GM19455 (cell line): Measurements from ENCODE around the gene TRMT10B.
A peak's percentile ranks its signal among the peaks of the same experiment; 100 is the strongest.

Experiments
- ATAC-seq: cut with Tn5 transposase; IDR thresholded peaks from one replicate; pipeline ENCODE4 v1.9.1; 2021; ENCODE audit not compliant: unreplicated experiment

Gene TRMT10B, protein sequence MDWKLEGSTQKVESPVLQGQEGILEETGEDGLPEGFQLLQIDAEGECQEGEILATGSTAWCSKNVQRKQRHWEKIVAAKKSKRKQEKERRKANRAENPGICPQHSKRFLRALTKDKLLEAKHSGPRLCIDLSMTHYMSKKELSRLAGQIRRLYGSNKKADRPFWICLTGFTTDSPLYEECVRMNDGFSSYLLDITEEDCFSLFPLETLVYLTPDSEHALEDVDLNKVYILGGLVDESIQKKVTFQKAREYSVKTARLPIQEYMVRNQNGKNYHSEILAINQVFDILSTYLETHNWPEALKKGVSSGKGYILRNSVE

DNA sequence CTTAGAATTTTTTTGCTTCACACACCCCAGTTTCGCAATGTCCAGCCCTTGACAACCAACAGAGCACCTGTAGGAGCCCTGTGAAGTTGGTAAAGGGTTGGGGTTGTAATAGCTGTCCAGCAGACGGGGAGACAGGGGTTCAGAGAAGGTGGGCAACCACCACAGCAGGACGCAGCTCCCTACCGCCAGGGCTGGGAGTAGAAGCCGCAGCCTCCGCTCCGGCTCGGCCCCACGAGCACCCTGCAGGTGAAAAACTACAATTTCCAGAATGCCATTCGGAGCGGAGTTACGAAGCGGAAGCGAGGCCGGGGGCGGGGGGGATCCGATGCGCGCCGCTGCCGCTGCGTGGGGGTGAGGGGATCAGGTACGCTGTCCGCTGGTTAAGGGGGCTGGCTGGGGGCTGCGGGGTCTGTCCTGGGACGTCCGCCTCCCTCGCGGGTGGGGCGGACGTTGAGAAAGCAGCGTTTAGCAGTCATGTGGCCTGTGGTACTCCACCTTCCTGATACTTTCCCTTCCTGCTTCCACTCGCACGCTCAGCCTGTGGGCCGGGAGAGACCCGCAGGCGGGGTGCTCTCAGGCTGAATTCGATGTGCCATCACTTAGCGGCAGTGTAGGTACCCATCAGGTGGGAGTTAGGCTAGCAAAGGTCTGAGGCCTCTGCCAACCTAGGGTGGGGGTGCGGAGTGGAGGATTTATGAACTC lies at the start of gene TRMT10B:
Gene TRMT10B (plus strand): TSS at position 317 of the 702 bp plus-strand sequence. CDS start 8,127 bp downstream, outside the sequence.
- ATAC-seq, result peak; percentile 86

DNA sequence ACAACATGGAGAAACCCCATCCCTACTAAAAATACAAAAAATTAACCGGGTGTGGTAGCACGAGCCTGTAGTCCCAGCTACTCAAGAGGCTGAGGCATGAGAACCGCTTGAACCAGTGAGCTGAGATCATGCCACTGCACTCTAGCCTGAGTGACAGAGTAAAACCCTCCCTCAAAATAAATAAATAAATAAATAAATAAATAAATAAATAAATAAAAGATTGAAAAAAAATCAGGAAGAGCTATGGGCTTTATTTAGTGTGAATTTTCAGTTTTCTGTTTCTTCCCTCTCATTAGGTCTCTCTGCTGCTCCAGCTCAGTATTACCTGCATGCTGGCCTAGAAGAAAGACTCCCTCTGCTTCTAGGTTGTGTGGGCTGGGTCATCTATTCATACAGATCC lies 47.8 kb upstream of the TRMT10B start:
- no peak for ATAC-seq

DNA sequence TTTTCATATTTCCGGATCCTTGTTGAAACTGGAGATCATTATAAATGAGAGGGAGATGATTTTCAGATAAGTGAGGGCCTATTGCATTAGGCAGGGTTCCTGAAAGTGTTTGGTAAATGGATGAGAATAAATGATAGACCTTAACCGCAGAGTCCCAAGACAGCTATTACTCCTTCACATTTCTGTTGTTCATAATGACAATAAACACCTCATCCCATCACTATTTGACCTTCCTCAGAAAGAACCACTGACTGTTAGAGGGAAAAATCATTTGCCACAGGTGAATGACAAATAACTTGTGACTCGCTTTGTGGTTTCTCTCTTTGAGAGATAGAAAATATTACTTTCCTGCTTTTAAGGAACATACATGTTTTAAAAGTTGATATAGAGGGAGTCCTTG lies 47.3 kb upstream of the TRMT10B start:
- ATAC-seq, result no peak

GRCh38 chr9:37707748-37708147 lies 45.9 kb upstream of the TRMT10B start:
- ATAC-seq, result no peak

GRCh38 chr9:37710046-37710445 lies 43.6 kb upstream of the TRMT10B start:
- no peak for ATAC-seq

DNA sequence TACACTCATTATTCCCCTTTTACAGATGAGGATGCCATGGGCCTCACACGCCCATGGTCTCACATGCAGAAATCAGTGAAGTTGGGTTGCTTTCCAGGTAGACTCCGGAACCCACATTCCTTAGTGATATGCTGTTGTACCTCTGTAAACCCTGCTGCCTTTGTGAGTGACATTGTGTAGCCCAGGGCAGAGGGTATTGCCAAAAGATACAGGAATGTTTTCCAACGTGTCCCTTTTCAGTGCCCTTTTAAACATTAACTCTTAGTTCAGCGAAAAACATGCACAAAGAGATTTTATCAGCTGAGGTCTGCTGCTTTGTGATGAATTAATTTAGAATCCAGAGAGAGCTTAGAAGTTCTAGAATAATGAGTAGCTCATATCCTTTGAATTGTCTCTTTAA lies 38.3 kb upstream of the TRMT10B start:
- no peak for ATAC-seq

DNA sequence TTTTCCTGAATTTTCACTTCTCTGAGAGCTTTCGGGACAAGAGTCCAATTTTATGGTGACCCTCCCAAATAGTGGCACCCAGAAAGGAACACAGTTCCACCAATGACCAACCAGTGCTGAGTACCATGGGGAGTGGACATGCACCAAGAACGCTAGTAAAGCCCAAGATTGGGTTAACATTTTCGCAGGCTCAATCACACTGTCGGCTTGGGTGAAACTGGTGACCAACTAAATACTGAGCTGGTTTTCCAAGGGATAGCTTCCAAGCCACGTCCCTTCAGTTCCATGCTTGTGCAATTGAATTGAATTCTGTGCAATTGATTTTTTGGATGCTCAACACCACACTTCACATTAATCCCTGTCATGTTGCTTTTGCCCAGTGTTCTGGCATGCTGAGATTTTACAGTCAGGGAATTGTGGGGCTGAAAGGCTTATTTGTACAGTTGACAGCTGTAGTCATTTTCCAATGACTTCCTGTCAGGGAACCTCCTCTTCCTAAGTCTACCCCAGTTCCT lies 37.6 kb upstream of the TRMT10B start:
- ATAC-seq, result no peak

GRCh38 chr9:37719526-37719925 lies 34.1 kb upstream of the TRMT10B start:
- ATAC-seq, result no peak

- no peak for ATAC-seq
Observed at GRCh38 chr9:37727013-37727412, 26.6 kb upstream of the TRMT10B start.

GRCh38 chr9:37729499-37729898 lies 24.1 kb upstream of the TRMT10B start:
- ATAC-seq, result no peak

GRCh38 chr9:37730256-37730655 lies 23.3 kb upstream of the TRMT10B start:
- ATAC-seq, result no peak

GRCh38 chr9:37730839-37731238 lies 22.8 kb upstream of the TRMT10B start:
- ATAC-seq, result no peak

DNA sequence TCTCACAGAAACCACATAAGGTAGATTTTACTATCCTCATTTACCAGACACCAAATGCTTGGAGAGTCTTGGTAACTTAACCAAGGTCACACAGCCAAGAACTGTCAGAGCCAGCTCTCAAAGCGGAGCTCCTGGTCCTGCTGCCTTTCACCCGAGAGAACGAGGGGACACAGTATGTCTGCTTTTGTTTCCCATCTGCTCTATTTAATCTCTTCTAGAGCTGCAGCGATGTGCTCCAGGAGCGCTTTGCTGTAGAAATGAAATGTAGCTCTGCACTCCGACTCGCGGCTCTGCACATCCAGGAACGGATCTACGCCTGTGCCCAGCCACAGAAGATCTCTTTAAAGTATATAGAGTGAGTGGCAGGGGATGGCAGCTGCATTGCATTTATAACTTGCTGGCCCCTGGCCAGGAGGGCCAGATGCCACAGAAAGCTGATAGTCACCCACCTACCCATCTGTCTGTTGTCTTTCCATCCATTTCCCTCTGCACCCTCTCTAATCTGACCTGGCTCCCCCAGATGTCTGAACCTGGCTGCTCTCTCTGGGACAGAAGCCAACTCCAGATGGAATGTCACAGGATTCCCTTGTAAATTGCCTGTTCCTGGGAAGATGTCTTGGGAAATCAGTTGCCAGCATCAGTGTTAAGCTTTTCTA lies 21.4 kb upstream of the TRMT10B start:
- ATAC-seq, result no peak

DNA sequence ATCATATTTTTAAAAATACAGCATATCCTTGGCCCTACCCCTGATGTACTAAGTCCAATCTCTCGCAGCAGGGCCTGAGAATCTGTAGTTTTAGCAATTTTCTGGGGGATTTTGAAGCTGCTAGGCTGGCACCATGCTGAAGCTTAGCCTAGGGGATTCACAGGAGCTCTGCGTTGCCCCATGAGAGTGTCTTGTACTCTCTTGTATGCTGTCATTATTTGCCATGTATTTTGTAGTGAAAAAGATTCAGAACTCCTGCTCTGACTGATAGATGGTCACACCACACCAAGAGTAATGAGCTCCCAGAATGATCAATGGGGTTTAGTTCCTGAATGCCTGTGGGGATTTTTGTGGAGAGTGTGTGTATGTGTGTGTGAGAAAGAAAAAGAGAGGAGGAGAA lies 20.7 kb upstream of the TRMT10B start:
- no peak for ATAC-seq

DNA sequence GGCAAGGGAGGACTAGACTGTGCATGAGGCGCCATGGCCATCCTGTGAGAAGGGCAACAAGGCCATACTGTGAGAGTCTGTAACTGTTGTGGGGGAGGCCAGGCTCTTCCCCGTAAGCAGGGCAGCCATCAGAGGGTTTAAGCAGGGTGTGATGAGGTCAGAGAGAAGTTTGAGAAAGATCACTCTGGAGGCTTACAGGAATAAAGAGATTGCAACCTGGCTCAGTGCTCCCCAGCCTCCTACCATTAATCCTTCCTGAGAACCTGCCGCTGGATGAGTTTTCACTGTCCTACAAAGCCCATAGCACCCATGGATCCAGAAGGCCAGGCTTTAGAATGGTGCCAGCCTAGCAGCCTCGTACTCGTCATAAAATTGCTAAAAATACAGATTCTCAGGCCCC lies 14.4 kb upstream of the TRMT10B start:
- ATAC-seq, result no peak

GRCh38 chr9:37740128-37740527 lies 13.5 kb upstream of the TRMT10B start:
- ATAC-seq, result no peak

DNA sequence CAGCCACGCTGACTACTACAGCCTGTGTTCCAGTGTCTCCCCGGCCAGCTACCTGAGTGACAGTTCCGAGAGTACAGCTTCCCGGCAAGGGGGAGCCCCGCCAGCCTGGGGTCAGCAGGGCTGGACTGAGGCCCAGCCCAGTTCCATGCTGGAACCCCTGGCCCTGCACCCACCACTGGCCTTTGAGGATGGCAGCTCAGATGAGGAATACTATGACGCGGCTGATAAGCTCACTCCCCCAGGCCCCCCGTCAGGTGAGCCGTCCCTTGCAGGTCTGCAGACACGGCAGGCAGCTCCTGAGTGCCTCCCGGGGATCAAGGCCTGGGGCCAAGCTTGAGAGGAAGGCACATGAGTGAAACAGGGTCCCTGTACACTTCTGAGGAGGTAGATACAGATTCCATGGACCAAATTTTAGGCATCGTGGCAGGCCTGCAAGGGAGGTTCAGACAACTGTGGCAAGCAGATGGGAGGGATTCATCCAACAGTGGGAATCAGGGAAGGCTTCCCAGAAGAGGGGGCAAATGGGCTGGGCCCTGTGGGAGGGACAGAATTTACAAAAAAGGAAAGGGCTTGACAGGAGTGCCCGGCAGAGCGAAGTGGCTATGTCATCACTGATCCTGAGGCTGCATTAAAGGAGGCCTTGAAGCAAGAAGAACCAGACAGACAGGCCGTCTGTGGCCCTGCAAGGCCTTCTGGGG lies 12.8 kb upstream of the TRMT10B start:
- ATAC-seq, result no peak

DNA sequence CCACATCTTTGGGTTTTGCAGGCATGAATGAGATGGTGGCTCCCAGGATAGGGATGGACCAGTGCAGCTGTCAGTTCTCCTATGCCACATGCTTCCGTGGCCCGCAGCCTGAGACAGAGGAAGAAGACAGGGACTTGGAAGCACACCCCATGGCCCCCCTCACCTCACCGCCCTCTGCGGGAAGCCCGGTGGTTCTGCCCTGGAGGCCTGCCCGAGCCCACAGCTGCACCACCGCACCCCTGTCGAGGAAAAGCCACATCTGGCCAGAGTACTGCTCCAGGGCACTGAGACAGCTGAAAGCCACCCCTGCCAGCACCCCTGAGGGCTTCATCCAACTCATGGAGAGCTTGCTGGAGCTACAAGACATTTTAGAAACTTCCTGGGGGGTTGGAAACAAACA lies 7.6 kb upstream of the TRMT10B start:
- ATAC-seq, result no peak

GRCh38 chr9:37746448-37747270 lies 6.9 kb upstream of the TRMT10B start:
- no peak for ATAC-seq

GRCh38 chr9:37747271-37747753 lies 6.3 kb upstream of the TRMT10B start:
- peak; percentile 57 for ATAC-seq
